HG03280 (cell line): ENCODE data around the gene EPHX1.
A peak's percentile ranks its signal among the peaks of the same experiment; 100 is the strongest.
"Not testable (repeated sequence)": the region's sequence is repeated elsewhere in the genome, so short reads cannot be mapped to it uniquely, and the experiment has no call there.

Experiments used
- ATAC-seq: cut with Tn5 transposase; IDR thresholded peaks from one replicate; pipeline ENCODE4 v1.9.1; 2021; ENCODE audit warnings: mild to moderate bottlenecking, moderate library complexity; ENCODE audit not compliant: unreplicated experiment

EPHX1 gene

DNA sequence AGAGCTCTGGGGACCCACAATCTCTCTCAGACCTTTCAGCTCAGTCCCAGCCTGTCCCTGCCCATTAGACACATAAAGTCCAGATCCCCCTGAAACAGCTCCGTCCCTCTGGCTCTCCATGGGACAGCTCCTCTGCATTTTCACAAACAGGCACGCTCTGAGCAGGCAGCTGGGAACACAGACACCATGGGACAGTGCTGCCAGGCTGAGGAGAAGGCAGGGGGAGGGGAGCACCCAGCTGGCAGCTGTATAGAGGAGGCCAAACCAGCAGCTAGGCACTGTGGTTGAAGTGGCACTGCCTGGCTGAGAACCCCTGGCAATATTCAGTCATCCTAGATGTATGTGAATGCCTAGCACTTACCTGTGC lies 70.3 kb downstream of the EPHX1 start:
- ATAC-seq = no peak

- ATAC-seq = no peak
Measured at GRCh38 chr1:225880636-225881035, 70.7 kb downstream of the EPHX1 start.

GRCh38 chr1:225881081-225881958 lies 71.4 kb downstream of the EPHX1 start:
- ATAC-seq = no peak

GRCh38 chr1:225881959-225882693 lies 72.2 kb downstream of the EPHX1 start, which contains the start of gene TMEM63A:
TSS of gene TMEM63A (minus strand) at chr1:225882380. CDS start at chr1:225877580, 4,800 bp downstream.
- ATAC-seq = peak; percentile 71

DNA sequence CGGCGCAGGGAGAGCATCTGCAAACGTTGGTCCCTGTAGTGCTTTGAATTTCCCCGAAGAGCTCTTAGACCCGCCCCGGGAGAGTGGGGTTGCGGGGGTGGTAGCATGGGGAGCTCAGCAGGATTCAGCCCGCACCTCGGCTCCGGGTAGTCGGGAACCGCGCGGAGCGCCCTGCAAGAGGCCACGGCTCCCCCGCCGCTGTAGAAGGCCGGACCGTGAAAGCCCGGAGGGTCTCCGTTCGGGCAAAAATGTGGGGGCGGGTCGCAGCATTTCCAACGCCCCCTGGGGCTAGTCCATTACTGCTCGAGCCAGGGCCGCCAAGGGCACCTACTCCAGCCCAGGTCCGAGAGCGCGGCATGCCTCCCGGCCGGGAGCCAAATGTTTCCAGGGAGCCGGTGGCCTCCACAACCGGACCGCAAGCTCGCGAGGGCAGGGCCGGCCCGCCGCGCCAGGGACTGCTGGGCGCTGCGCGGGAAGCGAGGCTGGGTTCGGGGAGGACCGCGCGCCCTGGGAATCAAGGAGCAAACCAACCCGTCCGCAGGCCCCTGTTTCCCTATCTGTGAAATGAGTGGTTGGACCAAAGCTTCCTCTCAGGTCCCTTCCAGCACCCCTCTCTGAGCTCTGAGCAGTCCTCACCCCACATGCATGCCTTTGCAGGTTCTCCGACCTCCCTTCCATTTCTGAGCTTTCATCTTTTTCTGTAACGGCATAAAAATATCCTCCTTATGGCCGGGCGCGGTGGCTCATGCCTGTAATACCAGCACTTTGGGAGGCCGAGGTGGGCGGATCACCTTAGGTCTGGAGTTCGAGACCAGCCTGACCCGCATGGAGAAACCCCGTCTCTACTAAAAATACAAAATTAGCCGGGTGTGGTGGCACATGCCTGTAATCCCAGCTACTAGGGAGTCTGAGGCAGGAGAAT lies 73.0 kb downstream of the EPHX1 start:
- ATAC-seq = peak; percentile 22

GRCh38 chr1:225883616-225884265 lies 73.8 kb downstream of the EPHX1 start:
- no peak for ATAC-seq

DNA sequence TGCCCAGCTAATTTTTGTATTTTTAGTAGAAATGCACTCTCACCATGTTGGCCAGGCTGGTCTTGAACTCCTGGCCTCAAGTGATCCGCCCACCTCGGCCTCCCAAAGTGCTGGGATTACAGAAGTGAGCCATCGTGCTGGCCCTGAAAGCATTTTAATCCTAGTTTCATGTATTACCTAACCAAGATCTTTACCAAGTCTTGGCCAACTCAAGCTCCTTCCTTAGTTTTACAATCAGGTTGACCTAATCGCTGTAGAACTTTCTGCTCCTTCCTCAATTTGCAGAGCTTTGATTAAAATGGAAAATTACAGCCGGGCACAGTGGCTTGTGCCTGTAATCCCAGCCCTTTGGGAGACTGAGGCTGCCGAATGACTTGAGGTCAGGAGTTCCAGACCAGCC lies 75.4 kb downstream of the EPHX1 start:
- ATAC-seq = no peak

DNA sequence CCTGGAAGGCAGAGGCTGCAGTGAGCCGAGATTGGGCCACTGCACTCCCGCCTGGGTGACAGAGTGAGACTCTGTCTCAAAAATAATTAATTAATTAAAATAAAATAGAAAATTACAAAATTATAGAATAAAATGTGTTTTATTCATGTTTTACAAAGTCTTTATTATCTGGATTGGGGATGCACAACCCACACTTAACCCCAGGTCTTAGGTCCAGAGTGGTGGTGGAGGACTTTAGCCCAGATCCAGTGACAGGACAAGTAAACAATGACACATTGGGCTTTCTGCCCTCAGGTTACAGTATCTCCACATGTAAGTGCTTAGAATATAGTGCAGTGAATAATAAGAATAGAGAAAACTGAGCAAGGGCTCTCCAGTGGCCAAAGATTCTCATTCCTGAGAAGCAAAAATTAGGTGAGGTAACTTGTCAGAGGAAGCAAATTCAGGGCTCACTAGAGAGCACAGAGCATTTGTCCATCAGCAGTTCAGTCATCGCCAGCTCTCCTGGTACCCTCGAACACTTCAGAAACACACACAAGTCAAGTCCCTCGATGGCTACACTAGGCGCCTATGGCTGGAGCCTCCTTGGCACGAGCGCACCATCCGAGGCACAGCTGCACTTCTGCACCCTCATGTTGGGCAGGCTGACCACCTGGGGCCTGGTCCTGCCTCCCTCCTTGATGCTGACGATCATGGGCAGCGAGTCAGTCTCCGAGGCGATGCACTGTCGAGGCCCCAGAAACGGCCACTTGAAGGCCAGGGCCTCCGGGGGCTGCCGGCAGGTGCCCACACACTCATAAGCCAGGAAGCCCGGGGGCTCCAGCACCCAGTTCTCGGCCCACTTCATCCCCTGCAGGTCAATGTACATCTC lies 76.5 kb downstream of the EPHX1 start:
- no peak for ATAC-seq

DNA sequence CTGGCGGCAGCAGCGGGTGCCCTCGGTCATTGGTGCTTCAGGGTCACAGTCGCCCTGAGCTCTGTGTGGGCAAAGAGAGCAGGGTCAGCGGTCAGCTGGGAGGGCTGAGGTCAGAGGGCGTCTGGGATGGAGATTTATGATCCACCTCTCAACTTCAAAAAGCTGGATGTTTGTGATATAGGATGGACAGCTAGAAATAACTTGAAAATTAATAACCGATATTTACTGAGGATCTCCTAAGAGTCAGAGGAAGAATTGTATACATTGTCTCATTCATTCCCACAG lies 77.0 kb downstream of the EPHX1 start:
- ATAC-seq = no peak

- not testable (repeated sequence) for ATAC-seq
Measured at GRCh38 chr1:225887554-225888288, 77.8 kb downstream of the EPHX1 start.

GRCh38 chr1:225888289-225888897 lies 78.5 kb downstream of the EPHX1 start:
- ATAC-seq = no peak

DNA sequence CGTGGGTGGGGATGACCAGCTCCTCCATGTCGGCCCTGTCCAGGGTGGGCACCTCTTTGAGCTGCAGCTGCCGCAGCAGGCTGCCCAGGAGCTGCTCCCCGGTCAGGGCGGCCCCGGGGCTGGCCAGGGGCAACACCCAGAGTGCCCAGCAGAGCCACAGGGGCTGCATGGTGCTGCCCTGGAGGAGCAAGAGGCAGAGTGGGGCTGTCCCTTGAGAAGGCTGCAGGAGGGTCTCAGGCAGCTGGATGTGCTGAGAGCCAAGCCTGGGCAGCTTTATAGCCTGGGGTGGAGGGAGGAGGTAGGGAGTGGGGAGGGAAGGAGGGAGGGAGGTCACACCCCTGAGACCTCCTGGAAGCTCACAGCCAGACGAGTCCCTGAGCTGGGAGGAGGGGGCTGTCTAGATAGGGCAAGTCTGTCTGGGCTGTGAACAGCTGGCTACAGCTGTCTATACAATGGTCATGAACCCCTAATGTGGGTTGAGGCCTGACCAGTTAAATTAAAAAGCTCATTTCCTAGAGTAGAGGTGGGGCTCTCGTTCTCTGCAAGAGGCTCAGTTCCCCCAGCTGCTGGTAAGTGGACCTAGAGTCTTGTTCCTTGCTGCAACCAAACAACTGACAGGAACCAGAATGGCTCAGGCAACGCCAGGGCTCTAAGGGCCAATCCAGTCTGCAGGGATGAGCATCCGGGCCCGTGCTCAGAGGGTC lies 79.1 kb downstream of the EPHX1 start, which contains the start of gene LEFTY1:
Gene LEFTY1 (minus strand): TSS at position 249 of the 704 bp plus-strand sequence. CDS start 80 bp downstream, at position 169.
- ATAC-seq = no peak

- ATAC-seq = no peak
Measured at GRCh38 chr1:225889743-225890142, 79.8 kb downstream of the EPHX1 start.

GRCh38 chr1:225890346-225891228 lies 80.7 kb downstream of the EPHX1 start:
- no peak for ATAC-seq

DNA sequence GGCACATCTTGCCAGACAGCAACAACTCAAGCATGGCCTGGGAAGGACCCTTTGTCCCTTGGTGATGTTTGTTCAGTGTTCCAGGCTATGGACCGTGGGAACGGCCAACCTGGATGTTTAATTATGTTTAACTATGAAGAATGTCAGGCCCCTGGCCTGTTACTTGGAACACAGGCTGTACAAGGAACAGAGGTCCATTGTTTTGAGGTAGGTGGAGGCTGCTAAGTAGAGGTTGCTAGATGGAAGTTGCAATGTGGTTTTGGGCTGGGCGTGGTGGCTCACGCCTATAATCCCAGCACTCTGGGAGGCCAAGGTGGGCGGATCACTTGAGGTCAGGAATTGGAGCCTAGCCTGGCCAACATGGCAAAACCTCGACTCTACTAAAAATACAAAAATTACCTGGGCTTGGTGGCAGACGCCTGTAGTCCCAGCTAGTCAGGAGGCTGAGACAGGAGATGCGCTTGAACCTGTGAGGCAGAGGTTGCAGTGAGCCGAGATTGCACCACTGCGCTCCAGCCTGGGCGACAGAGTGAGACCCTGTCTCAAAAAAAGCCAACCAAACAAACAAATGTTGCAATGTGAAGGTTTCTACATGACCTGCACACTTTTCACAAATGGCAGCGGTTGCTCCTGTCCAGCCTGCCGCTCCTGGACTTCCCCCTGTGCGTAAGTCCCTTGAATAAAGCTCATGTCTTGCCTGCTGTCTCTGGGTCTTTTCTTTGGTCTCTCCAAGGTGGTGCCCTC lies 81.5 kb downstream of the EPHX1 start:
- no peak for ATAC-seq

DNA sequence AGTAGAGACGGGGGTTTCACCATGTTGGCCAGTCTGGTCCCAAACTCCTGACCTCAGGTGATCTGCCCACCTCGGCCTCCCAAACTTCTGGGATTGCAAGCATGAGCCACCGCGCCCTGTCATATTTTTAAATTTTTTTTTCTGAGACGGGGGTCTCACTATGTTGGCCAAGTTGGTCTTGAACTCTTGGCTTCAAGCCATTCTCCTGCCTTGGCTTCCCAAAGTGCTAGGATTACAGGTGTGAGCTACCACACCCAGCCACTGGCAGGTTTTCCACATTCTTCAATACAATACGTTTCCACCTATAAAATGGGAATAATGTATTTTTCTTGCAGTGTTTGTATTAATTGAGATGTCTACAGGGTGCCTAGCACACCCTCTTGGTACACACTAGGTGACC lies 82.4 kb downstream of the EPHX1 start:
- ATAC-seq = no peak
